Left lobe of liver (tissue), 2 donors: ENCODE results near the gene PLA2G2F. TPM values are rescaled to one million over a fixed set of nuclear protein-coding genes. Genes with fewer than 3 reads are reported as not detected.

Experiments used
- ATAC-seq: fragments of 200-7000 bp; cut with Tn5 transposase; one replicate; pipeline ENCODE4 v1.9.1; 2020; ENCODE audit warnings: mild to moderate bottlenecking, moderate library complexity
- DNase-seq: peaks from one replicate; pipeline ENCODE4 v3.0.0-alpha.2; 2020; ENCODE audit warnings: low spot score
- total RNA-seq: library from RNA; stranded (reverse); gene quantifications from one replicate; pipeline ENCODE4 v1.2.1, GENCODE V29; 2021
- donor health status: DM: no; HTN: no; CAD: no; lungs with moderate emphysema.
- donor health status: DM: no; HTN: yes; CAD: no.

PLA2G2F gene
- total RNA-seq, 1 donor from 2014 or later: not detected

GRCh38 chr1:20187103-20187812 is 48.1 kb downstream of the PLA2G2F start:
- DNase-seq (peak; percentile 69), ATAC-seq (peak; percentile 37)

GRCh38 chr1:20187813-20188454 is 48.8 kb downstream of the PLA2G2F start:
- no peak for ATAC-seq
- DNase-seq: no peak

GRCh38 chr1:20188455-20188817 is 49.3 kb downstream of the PLA2G2F start:
- no peak for DNase-seq
- ATAC-seq: no peak

GRCh38 chr1:20189664-20190063 is 50.5 kb downstream of the PLA2G2F start:
- no peak for ATAC-seq

GRCh38 chr1:20190256-20191160 is 51.4 kb downstream of the PLA2G2F start:
- ATAC-seq: no peak

More at GRCh38 chr1:20189664-20190063, 50.5 kb downstream of the PLA2G2F start:
- DNase-seq: no peak

GRCh38 chr1:20191266-20191825 is 52.2 kb downstream of the PLA2G2F start:
- ATAC-seq (no peak), DNase-seq (no peak)

More at GRCh38 chr1:20190256-20191160, 51.4 kb downstream of the PLA2G2F start:
- DNase-seq: no peak

- ATAC-seq: no peak
- no peak for DNase-seq
Measured at GRCh38 chr1:20192364-20192763, 53.2 kb downstream of the PLA2G2F start.

- no peak for ATAC-seq
- DNase-seq: no peak
Measured at GRCh38 chr1:20192871-20193411, 53.8 kb downstream of the PLA2G2F start.

GRCh38 chr1:20194224-20194623 is 55.1 kb downstream of the PLA2G2F start:
- DNase-seq: no peak
- no peak for ATAC-seq

GRCh38 chr1:20194757-20195461 is 55.8 kb downstream of the PLA2G2F start:
- peak; percentile 82 for DNase-seq
- peak; percentile 99 for ATAC-seq

GRCh38 chr1:20195462-20195780 is 56.3 kb downstream of the PLA2G2F start:
- DNase-seq (no peak), ATAC-seq (no peak)

GRCh38 chr1:20197329-20197791 is 58.2 kb downstream of the PLA2G2F start:
- DNase-seq: no peak

GRCh38 chr1:20198296-20198695 is 59.2 kb downstream of the PLA2G2F start:
- no peak for ATAC-seq

More at GRCh38 chr1:20197329-20197791, 58.2 kb downstream of the PLA2G2F start:
- ATAC-seq: no peak

GRCh38 chr1:20198918-20199317 is 59.8 kb downstream of the PLA2G2F start:
- ATAC-seq: no peak

More at GRCh38 chr1:20198296-20198695, 59.2 kb downstream of the PLA2G2F start:
- no peak for DNase-seq

GRCh38 chr1:20199403-20199802 is 60.3 kb downstream of the PLA2G2F start:
- DNase-seq: no peak
- no peak for ATAC-seq

More at GRCh38 chr1:20198918-20199317, 59.8 kb downstream of the PLA2G2F start:
- DNase-seq: no peak

- ATAC-seq (no peak), DNase-seq (no peak)
Measured at GRCh38 chr1:20199840-20200239, 60.7 kb downstream of the PLA2G2F start.
